GM23338 (cell line): ENCODE results near the gene SMURF2. TPM values are rescaled to one million over a fixed set of nuclear protein-coding genes. Genes with fewer than 3 reads are reported as not detected.

Experiments
- ATAC-seq: fragments of 200-7000 bp; cut with Tn5 transposase; 3 replicates; pipeline ENCODE4 v1.9.1; 2020
- DNase-seq: peaks from one replicate; pipeline ENCODE4 v3.0.0-alpha.2; 2015; ENCODE audit warnings: low spot score
- H2AFZ ChIP-seq: fragments of 200-600 bp; sonication (generic); 2 replicates; pipeline ENCODE4 v1.8.0; 2016; ENCODE audit warnings: antibody characterized with exemption, mild to moderate bottlenecking, moderate library complexity
- H3F3A ChIP-seq: fragments of 200-600 bp; sonication (generic); replicated peaks from 2 replicates; pipeline ENCODE4 v1.8.0; 2017; ENCODE audit warnings: antibody characterized with exemption, mixed run types, low read depth
- H3K27ac ChIP-seq: fragments of 200-600 bp; sonication (generic); 2 replicates; pipeline ENCODE4 v1.6.1; 2016; ENCODE audit warnings: low read depth
- H3K27me3 ChIP-seq: fragments of 200-600 bp; sonication (generic); 2 replicates; pipeline ENCODE4 v1.8.0; 2016; ENCODE audit warnings: mild to moderate bottlenecking, mixed run types, moderate library complexity; ENCODE audit not compliant: insufficient read depth
- H3K36me3 ChIP-seq: fragments of 200-600 bp; sonication (generic); 2 replicates; pipeline ENCODE4 v1.8.0; 2016; ENCODE audit warnings: mild to moderate bottlenecking; ENCODE audit not compliant: insufficient read depth
- H3K4me1 ChIP-seq: fragments of 200-600 bp; sonication (generic); 2 replicates; pipeline ENCODE4 v1.8.0; 2016; ENCODE audit warnings: mild to moderate bottlenecking, moderate library complexity; ENCODE audit not compliant: insufficient read depth
- H3K4me2 ChIP-seq: fragments of 200-600 bp; sonication (generic); 2 replicates; pipeline ENCODE4 v1.7.1; 2017; ENCODE audit warnings: mixed run types
- H3K4me3 ChIP-seq: fragments of 200-600 bp; sonication (generic); 2 replicates; pipeline ENCODE4 v1.6.1; 2016; ENCODE audit warnings: mixed run types
- H3K79me2 ChIP-seq: fragments of 200-600 bp; sonication (generic); replicated peaks from 2 replicates; pipeline ENCODE4 v1.8.0; 2017; ENCODE audit warnings: mild to moderate bottlenecking; ENCODE audit not compliant: insufficient read depth
- H3K9me2 ChIP-seq: fragments of 200-600 bp; sonication (generic); 2 replicates; pipeline ENCODE4 v1.8.0; 2017; ENCODE audit not compliant: insufficient read depth
- H4K20me1 ChIP-seq: fragments of 200-600 bp; sonication (generic); replicated peaks from 2 replicates; pipeline ENCODE4 v1.8.0; 2017; ENCODE audit warnings: mild to moderate bottlenecking; ENCODE audit not compliant: insufficient read depth
- H3K27ac Mint-ChIP-seq: 2 replicates; pipeline ENCODE4 v1.8.0; 2020; ENCODE audit warnings: inconsistent platforms, mild to moderate bottlenecking, moderate library complexity, mixed read lengths
- H3K27me3 Mint-ChIP-seq: 3 replicates; pipeline ENCODE4 v1.8.0; 2022; ENCODE audit warnings: low read depth, mild to moderate bottlenecking, moderate library complexity, mixed read lengths, inconsistent platforms; ENCODE audit not compliant: insufficient read depth, poor library complexity
- H3K36me3 Mint-ChIP-seq: 3 replicates; pipeline ENCODE4 v1.8.0; 2021; ENCODE audit warnings: low read depth, mild to moderate bottlenecking, inconsistent platforms, moderate library complexity, mixed read lengths
- H3K4me1 Mint-ChIP-seq: 3 replicates; pipeline ENCODE4 v1.8.0; 2020; ENCODE audit warnings: mild to moderate bottlenecking, inconsistent platforms, mixed read lengths
- H3K4me3 Mint-ChIP-seq: 3 replicates; pipeline ENCODE4 v1.8.0; 2021; ENCODE audit warnings: moderate library complexity, mild to moderate bottlenecking, inconsistent platforms, mixed read lengths
- H3K9me3 Mint-ChIP-seq: 3 replicates; pipeline ENCODE4 v1.8.0; 2020; ENCODE audit warnings: moderate library complexity, mild to moderate bottlenecking, inconsistent platforms, mixed read lengths
- CREB1 ChIP-seq: fragments of 250-450 bp; sonication (Bioruptor Pico); IDR thresholded peaks from 2 replicates; pipeline ENCODE4 v1.5.0; 2020; ENCODE audit warnings: low read depth, mild to moderate bottlenecking, moderate library complexity
- EZH2 ChIP-seq: fragments of 200-600 bp; sonication (generic); IDR thresholded peaks from one replicate; pipeline ENCODE4 v1.8.0; 2017; ENCODE audit warnings: antibody characterized with exemption, mild to moderate bottlenecking, low read depth; ENCODE audit not compliant: unreplicated experiment
- EZH2phosphoT487 ChIP-seq: fragments of 200-600 bp; sonication (generic); IDR thresholded peaks from one replicate; pipeline ENCODE4 v1.8.1; 2018; ENCODE audit warnings: antibody characterized with exemption; ENCODE audit not compliant: unreplicated experiment
- polyA plus RNA-seq: library from polyadenylated mRNA; unstranded; fragments of >200 nt; fragmentation: Nextera tagmentation; extraction: Ambion mirVana; gene quantifications from 2 replicates; pipeline ENCODE4 v1.2.1, GENCODE V29; 2016
- total RNA-seq: library from RNA; depleted of rRNA; stranded (reverse); fragments of >200 nt; shearing (Covaris generic); gene quantifications from 2 replicates; pipeline ENCODE4 v1.2.3, GENCODE V29; 2014
- TF ChIP-seq, protein P1 (sequence below): fragments of 250-450 bp; sonication (Bioruptor Pico); IDR thresholded peaks from 2 replicates; pipeline ENCODE4 v1.5.0; 2020; ENCODE audit warnings: mild to moderate bottlenecking, moderate library complexity

SMURF2 gene
- total and polyA plus RNA-seq, 2 experiments from 2014 or later, result 12.1 to 29.6 TPM

DNA sequence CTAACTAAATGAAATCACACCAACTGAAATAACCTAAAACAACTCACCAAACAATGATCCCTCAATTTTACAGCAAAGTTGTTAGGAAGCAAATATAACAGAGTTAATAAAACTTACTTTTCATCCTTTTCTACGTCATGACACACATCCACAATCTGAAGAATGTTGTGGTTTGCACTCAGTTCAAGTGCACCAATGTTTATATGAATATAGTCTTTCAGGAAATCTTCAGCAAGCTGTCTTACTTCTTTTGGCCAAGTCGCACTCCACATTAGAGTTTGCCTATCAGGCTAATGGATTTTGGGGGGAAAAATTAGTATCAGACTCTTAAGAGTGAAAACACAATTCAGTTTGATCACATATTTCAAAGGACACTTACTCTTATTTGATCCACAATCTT is 159.3 kb downstream of the SMURF2 start:
- Histone ChIP-seq H3K27me3 (no peaks in the 10 kb centered on the region), H3K4me3 (no peak overlapping the region), H3K27ac (no peak overlapping the region; the same call in 1 of the 2 replicates), H3F3A (peaks cover 64% of the 10 kb centered on the region), H3K36me3 (peaks cover 64% of the 10 kb centered on the region), H3K4me1 (peaks cover 4% of the 10 kb centered on the region; the same call in 1 of the 2 replicates), H3K4me2 (no peak overlapping the region), H3K79me2 (peaks cover 78% of the 10 kb centered on the region), H4K20me1 (peaks cover 59% of the 10 kb centered on the region), H2AFZ (no peak overlapping the region), H3K9me2 (no peaks in the 10 kb centered on the region)
- Mint-ChIP-seq H3K27me3 (peaks cover 28% of the 10 kb centered on the region), H3K27ac (peak overlapping the region; percentile 44; the same call in 1 of the 2 replicates), H3K4me3 (peak overlapping the region; percentile 36), H3K9me3 (peaks cover 4% of the 10 kb centered on the region; the same call in 1 of the 3 replicates), H3K36me3 (peaks cover 90% of the 10 kb centered on the region), H3K4me1 (peaks cover 65% of the 10 kb centered on the region)
- TF ChIP-seq EZH2 (no peak), CREB1 (CRISPR knock-in tag) (no peak)
- TF ChIP-seq, protein P1, sequence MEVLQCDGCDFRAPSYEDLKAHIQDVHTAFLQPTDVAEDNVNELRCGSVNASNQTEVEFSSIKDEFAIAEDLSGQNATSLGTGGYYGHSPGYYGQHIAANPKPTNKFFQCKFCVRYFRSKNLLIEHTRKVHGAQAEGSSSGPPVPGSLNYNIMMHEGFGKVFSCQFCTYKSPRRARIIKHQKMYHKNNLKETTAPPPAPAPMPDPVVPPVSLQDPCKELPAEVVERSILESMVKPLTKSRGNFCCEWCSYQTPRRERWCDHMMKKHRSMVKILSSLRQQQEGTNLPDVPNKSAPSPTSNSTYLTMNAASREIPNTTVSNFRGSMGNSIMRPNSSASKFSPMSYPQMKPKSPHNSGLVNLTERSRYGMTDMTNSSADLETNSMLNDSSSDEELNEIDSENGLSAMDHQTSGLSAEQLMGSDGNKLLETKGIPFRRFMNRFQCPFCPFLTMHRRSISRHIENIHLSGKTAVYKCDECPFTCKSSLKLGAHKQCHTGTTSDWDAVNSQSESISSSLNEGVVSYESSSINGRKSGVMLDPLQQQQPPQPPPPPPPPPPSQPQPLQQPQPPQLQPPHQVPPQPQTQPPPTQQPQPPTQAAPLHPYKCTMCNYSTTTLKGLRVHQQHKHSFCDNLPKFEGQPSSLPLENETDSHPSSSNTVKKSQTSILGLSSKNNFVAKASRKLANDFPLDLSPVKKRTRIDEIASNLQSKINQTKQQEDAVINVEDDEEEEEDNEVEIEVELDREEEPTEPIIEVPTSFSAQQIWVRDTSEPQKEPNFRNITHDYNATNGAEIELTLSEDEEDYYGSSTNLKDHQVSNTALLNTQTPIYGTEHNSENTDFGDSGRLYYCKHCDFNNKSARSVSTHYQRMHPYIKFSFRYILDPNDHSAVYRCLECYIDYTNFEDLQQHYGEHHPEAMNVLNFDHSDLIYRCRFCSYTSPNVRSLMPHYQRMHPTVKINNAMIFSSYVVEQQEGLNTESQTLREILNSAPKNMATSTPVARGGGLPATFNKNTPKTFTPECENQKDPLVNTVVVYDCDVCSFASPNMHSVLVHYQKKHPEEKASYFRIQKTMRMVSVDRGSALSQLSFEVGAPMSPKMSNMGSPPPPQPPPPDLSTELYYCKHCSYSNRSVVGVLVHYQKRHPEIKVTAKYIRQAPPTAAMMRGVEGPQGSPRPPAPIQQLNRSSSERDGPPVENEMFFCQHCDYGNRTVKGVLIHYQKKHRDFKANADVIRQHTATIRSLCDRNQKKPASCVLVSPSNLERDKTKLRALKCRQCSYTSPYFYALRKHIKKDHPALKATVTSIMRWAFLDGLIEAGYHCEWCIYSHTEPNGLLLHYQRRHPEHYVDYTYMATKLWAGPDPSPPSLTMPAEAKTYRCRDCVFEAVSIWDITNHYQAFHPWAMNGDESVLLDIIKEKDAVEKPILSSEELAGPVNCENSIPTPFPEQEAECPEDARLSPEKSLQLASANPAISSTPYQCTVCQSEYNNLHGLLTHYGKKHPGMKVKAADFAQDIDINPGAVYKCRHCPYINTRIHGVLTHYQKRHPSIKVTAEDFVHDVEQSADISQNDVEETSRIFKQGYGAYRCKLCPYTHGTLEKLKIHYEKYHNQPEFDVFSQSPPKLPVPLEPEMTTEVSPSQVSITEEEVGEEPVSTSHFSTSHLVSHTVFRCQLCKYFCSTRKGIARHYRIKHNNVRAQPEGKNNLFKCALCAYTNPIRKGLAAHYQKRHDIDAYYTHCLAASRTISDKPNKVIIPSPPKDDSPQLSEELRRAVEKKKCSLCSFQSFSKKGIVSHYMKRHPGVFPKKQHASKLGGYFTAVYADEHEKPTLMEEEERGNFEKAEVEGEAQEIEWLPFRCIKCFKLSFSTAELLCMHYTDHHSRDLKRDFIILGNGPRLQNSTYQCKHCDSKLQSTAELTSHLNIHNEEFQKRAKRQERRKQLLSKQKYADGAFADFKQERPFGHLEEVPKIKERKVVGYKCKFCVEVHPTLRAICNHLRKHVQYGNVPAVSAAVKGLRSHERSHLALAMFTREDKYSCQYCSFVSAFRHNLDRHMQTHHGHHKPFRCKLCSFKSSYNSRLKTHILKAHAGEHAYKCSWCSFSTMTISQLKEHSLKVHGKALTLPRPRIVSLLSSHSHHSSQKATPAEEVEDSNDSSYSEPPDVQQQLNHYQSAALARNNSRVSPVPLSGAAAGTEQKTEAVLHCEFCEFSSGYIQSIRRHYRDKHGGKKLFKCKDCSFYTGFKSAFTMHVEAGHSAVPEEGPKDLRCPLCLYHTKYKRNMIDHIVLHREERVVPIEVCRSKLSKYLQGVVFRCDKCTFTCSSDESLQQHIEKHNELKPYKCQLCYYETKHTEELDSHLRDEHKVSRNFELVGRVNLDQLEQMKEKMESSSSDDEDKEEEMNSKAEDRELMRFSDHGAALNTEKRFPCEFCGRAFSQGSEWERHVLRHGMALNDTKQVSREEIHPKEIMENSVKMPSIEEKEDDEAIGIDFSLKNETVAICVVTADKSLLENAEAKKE (CRISPR knock-in tag), result no peak
- no peak for DNase-seq
- no peak for ATAC-seq

DNA sequence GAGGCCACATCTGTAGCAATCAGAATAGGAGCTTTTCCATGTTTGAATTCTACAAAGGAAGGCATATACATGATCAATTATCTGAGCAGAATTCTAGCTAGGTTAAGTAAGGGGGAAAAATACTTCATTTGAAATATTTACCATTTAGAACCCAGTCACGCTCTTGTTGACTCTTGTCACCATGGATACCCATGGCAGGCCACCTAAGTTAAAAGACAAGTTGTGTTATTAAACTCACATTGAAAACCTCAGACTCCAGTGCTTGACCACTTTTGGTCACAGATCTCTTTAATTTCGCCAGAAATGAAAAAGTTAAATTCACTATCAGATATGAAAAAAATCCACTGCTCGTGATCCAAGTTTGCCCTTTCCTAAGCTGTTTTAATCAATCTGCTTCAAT is 160.1 kb downstream of the SMURF2 start:
- no peak for TF ChIP-seq EZH2phosphoT487
- ATAC-seq (no peak), DNase-seq (no peak)
- Histone ChIP-seq H3K79me2 (peaks cover 70% of the 10 kb centered on the region), H4K20me1 (peaks cover 56% of the 10 kb centered on the region), H3K9me2 (no peaks in the 10 kb centered on the region), H3K36me3 (peaks cover 64% of the 10 kb centered on the region), H3K27ac (peak overlapping the region; percentile 23; the same call in 1 of the 2 replicates), H3K4me1 (peaks cover 4% of the 10 kb centered on the region; the same call in 1 of the 2 replicates), H3K4me3 (no peak overlapping the region), H3K27me3 (no peaks in the 10 kb centered on the region), H3K4me2 (no peak overlapping the region), H3F3A (peaks cover 68% of the 10 kb centered on the region), H2AFZ (no peak overlapping the region)
- H3K9me3 Mint-ChIP-seq, result peaks cover 6% of the 10 kb centered on the region; the same call in 2 of the 3 replicates
- peaks cover 87% of the 10 kb centered on the region for H3K36me3 Mint-ChIP-seq
- H3K27ac Mint-ChIP-seq, result peak overlapping the region; percentile 16; the same call in 1 of the 2 replicates
- peak overlapping the region; percentile 36; the same call in 1 of the 3 replicates for H3K4me3 Mint-ChIP-seq
- peaks cover 32% of the 10 kb centered on the region for H3K27me3 Mint-ChIP-seq
- peaks cover 63% of the 10 kb centered on the region for H3K4me1 Mint-ChIP-seq
